G401 (cell line): ENCODE data around the gene PIP4K2A. TPM values are rescaled to one million over a fixed set of nuclear protein-coding genes. Genes with fewer than 3 reads are reported as not detected.

Experiments used
- DNase-seq: peaks from one replicate; pipeline ENCODE4 v3.0.0-alpha.2; 2015; ENCODE audit warnings: low spot score
- in situ Hi-C: cut with HindIII; loops from 2 replicates; pipeline ENCODE4 v1.10.0; 2016; ENCODE audit warnings: low sequenced_read_pairs, mixed read lengths
- total RNA-seq: library from RNA; depleted of rRNA; stranded (reverse); fragments of >200 nt; shearing (Covaris generic); gene quantifications from 2 replicates; pipeline ENCODE4 v1.2.3, GENCODE V29; 2014

PIP4K2A gene
- total RNA-seq, 1 experiment from 2014 or later = 39.2 TPM

- in situ Hi-C loops = no loop called here
- DNase-seq = no peak
These were observed 64.4 kb downstream of the PIP4K2A start for GRCh38 chr10:22649994-22650393.

- in situ Hi-C loops = no loop called here
- no peak for DNase-seq
These were observed 65.0 kb downstream of the PIP4K2A start for GRCh38 chr10:22649390-22649841.

GRCh38 chr10:22648547-22648961, 65.8 kb downstream of the PIP4K2A start:
- in situ Hi-C loops = no loop called here
- DNase-seq = no peak

- in situ Hi-C loops = no loop called here
- no peak for DNase-seq
These were observed 67.1 kb downstream of the PIP4K2A start for GRCh38 chr10:22647244-22647643.

- in situ Hi-C loops = no loop called here
- DNase-seq = no peak
These were observed 68.0 kb downstream of the PIP4K2A start for GRCh38 chr10:22646388-22646853.

- in situ Hi-C loops = no loop called here
- no peak for DNase-seq
These were observed 70.2 kb downstream of the PIP4K2A start for GRCh38 chr10:22644222-22644621.

GRCh38 chr10:22643775-22644174, 70.6 kb downstream of the PIP4K2A start:
- DNase-seq = no peak
- in situ Hi-C loops = no loop called here

- no peak for DNase-seq
- in situ Hi-C loops = no loop called here
These were observed 71.3 kb downstream of the PIP4K2A start for GRCh38 chr10:22643116-22643515.

- DNase-seq = no peak
- in situ Hi-C loops = no loop called here
These were observed 72.6 kb downstream of the PIP4K2A start for GRCh38 chr10:22641743-22642142.

GRCh38 chr10:22640359-22640758, 74.0 kb downstream of the PIP4K2A start:
- no peak for DNase-seq
- in situ Hi-C loops = no loop called here

GRCh38 chr10:22638863-22639262, 75.5 kb downstream of the PIP4K2A start:
- in situ Hi-C loops = no loop called here
- DNase-seq = no peak

GRCh38 chr10:22637491-22637890, 76.9 kb downstream of the PIP4K2A start:
- in situ Hi-C loops = no loop called here
- DNase-seq = no peak

GRCh38 chr10:22635650-22636049, 78.7 kb downstream of the PIP4K2A start:
- no peak for DNase-seq
- in situ Hi-C loops = no loop called here

GRCh38 chr10:22634606-22635459, 79.5 kb downstream of the PIP4K2A start:
- no peak for DNase-seq
- in situ Hi-C loops = no loop called here

GRCh38 chr10:22634093-22634492, 80.3 kb downstream of the PIP4K2A start:
- in situ Hi-C loops = no loop called here
- no peak for DNase-seq

- in situ Hi-C loops = no loop called here
- no peak for DNase-seq
These were observed 80.8 kb downstream of the PIP4K2A start for GRCh38 chr10:22633528-22633927.

GRCh38 chr10:22633106-22633505, 81.3 kb downstream of the PIP4K2A start:
- in situ Hi-C loops = no loop called here
- no peak for DNase-seq

GRCh38 chr10:22631646-22632278, 82.6 kb downstream of the PIP4K2A start:
- in situ Hi-C loops = no loop called here
- DNase-seq = no peak

- DNase-seq = no peak
- in situ Hi-C loops = no loop called here
These were observed 83.2 kb downstream of the PIP4K2A start for GRCh38 chr10:22631185-22631584.
